K562 (cell line): ENCODE data around the gene ANXA7. TPM values are rescaled to one million over a fixed set of nuclear protein-coding genes. Genes with fewer than 3 reads are reported as not detected.
A peak's percentile ranks its signal among the peaks of the same experiment; 100 is the strongest.

Experiments
- ATAC-seq: fragments of 200-7000 bp; cut with Tn5 transposase; 3 replicates; pipeline ENCODE4 v1.9.1; 2020; ENCODE audit warnings: moderate library complexity
- BruUV-seq: library from RNA; stranded (reverse); fragments of 400-500 nt; replicated peaks from 2 replicates; lab custom pipeline; 2021; lab: Mats Ljungman, UMichigan
- CTCF ChIA-PET: fragments of 300-600 bp; formaldehyde crosslinking; extraction: SDS; loops from one replicate; lab custom pipeline; 2021; ENCODE audit warnings: low intra/inter-chr PET ratio; lab: Yijun Ruan, JAX
- POLR2A ChIA-PET: fragments of 300-600, 350-650 bp; sonication (Branson Sonifier 250); formaldehyde crosslinking; extraction: SDS; loops from one replicate; lab custom pipeline; 2021; ENCODE audit warnings: antibody characterized with exemption, inconsistent platforms; lab: Yijun Ruan, JAX
- DNase-seq, 4 experiments: peaks; one replicate each; pipeline versions ENCODE4 v3.0.0 to v3.0.0-alpha.2; 2011 to 2018; ENCODE audit warnings: low spot score in 3 of 4, mixed read lengths in 3 of 4; ENCODE audit errors: extremely low read depth in 1 of 4
- FAIRE-seq: peaks from 2 replicates; lab custom pipeline; 2011; peaks lifted over from hg19 to GRCh38; lab: Jason Lieb, UNC
- H2AFZ ChIP-seq: 2 replicates; pipeline ENCODE4 v1.6.0; 2011; ENCODE audit warnings: low read depth, low read length, control low read depth, inconsistent platforms
- H3K27ac ChIP-seq: fragments of 200-600 bp; 3 replicates; pipeline ENCODE4 v1.8.0; 2011; ENCODE audit warnings: low read depth, mild to moderate bottlenecking, control low read depth, inconsistent platforms, low read length, moderate library complexity, mixed read lengths; ENCODE audit errors: extremely low read depth
- H3K27me3 ChIP-seq, 2 experiments: fragments of 300-600 bp in 1 of 2; 2 replicates in 1 of 2; 3 replicates in 1 of 2; pipeline versions ENCODE4 v1.6.0 to v1.8.0; 2011; ENCODE audit warnings: inconsistent platforms in 2 of 2, low read length in 2 of 2, mild to moderate bottlenecking in 1 of 2, mixed read lengths in 1 of 2, moderate library complexity in 1 of 2; ENCODE audit not compliant: control insufficient read depth in 2 of 2, insufficient read depth in 2 of 2
- H3K36me3 ChIP-seq: fragments of 300-600 bp; 3 replicates; pipeline ENCODE4 v1.8.0; 2011; ENCODE audit warnings: mild to moderate bottlenecking, low read length, inconsistent platforms; ENCODE audit not compliant: control insufficient read depth, insufficient read depth
- H3K4me1 ChIP-seq, 2 experiments: fragments of 200-600 bp in 1 of 2; replicated peaks in 1 of 2; 2 replicates in 1 of 2; 3 replicates in 1 of 2; pipeline versions ENCODE4 v1.5.1 to v1.8.0; 2011; ENCODE audit warnings: inconsistent platforms in 2 of 2, low read length in 2 of 2, mild to moderate bottlenecking in 1 of 2, mixed read lengths in 1 of 2, moderate library complexity in 1 of 2; ENCODE audit not compliant: control insufficient read depth in 2 of 2, insufficient read depth in 2 of 2
- H3K4me2 ChIP-seq: 2 replicates; pipeline ENCODE4 v1.6.1; 2011; ENCODE audit warnings: low read length, control low read depth, inconsistent platforms, mixed read lengths; ENCODE audit not compliant: insufficient read depth
- H3K4me3 ChIP-seq: fragments of 200-600 bp; sonication (generic), shearing (Covaris generic); 2 replicates; pipeline ENCODE4 v1.5.1; 2016; ENCODE audit warnings: control low read depth, inconsistent platforms
- H3K79me2 ChIP-seq: fragments of 200-600 bp; 3 replicates; pipeline ENCODE4 v1.8.0; 2011; ENCODE audit warnings: low read length, inconsistent platforms; ENCODE audit not compliant: control insufficient read depth, insufficient read depth
- H3K9ac ChIP-seq, 2 experiments: 2 replicates each; pipeline versions ENCODE4 v1.6.0 to v1.6.1; 2011; ENCODE audit warnings: low read depth in 2 of 2, low read length in 2 of 2, control low read depth in 1 of 2, inconsistent platforms in 1 of 2, mild to moderate bottlenecking in 1 of 2, mixed read lengths in 1 of 2; ENCODE audit not compliant: insufficient read depth in 1 of 2
- H3K9me1 ChIP-seq: one replicate; pipeline ENCODE4 v1.6.0; 2011; ENCODE audit warnings: inconsistent platforms, mild to moderate bottlenecking, low read length, moderate library complexity; ENCODE audit not compliant: control insufficient read depth, insufficient read depth
- H3K9me3 ChIP-seq: replicated peaks from 2 replicates; pipeline ENCODE4 v1.5.1; 2011; ENCODE audit warnings: low read depth, low read length, inconsistent platforms; ENCODE audit not compliant: control insufficient read depth, insufficient read depth
- H4K20me1 ChIP-seq: replicated peaks from 2 replicates; pipeline ENCODE4 v1.6.1; 2011; ENCODE audit warnings: low read length, inconsistent platforms, mixed read lengths; ENCODE audit not compliant: control insufficient read depth, insufficient read depth
- CHD4 ChIP-seq: fragments of 200-600 bp; sonication (generic); IDR thresholded peaks from 3 replicates; pipeline ENCODE4 v1.6.1; 2012; ENCODE audit warnings: low read depth, mild to moderate bottlenecking, mixed read lengths, low read length, inconsistent platforms; ENCODE audit not compliant: insufficient read depth, insufficient replicate concordance, poor library complexity, severe bottlenecking
- KHSRP ChIP-seq: fragments of 450-650 bp; IDR thresholded peaks from 2 replicates; pipeline ENCODE4 v1.6.1; 2017
- MAFF ChIP-seq: IDR thresholded peaks from 2 replicates; pipeline ENCODE4 v1.6.1; 2012; ENCODE audit warnings: low read length, improper control_type of control experiment
- NFATC3 ChIP-seq: fragments of 450-650 bp; IDR thresholded peaks from 2 replicates; pipeline ENCODE4 v1.6.1; 2017; ENCODE audit warnings: mild to moderate bottlenecking
- SPI1 ChIP-seq: IDR thresholded peaks from 2 replicates; pipeline ENCODE4 v1.6.1; 2011; ENCODE audit warnings: low read depth, low read length, control low read depth, borderline replicate concordance
- STAG1 ChIP-seq: sonication (generic); formaldehyde crosslinking; IDR thresholded peaks from 2 replicates; pipeline ENCODE4 v1.5.0; 2020; ENCODE audit warnings: missing genetic modification reagents, borderline replicate concordance
- THAP12 ChIP-seq: fragments of 250-450 bp; sonication (Bioruptor Pico); IDR thresholded peaks from 2 replicates; pipeline ENCODE4 v1.9.0; 2021; ENCODE audit warnings: mild to moderate bottlenecking, inconsistent platforms
- ZBTB40 ChIP-seq, 2 experiments: fragments of 450-650 bp in 1 of 2; sonication (generic) in 1 of 2; formaldehyde crosslinking in 1 of 2; IDR thresholded peaks; 2 replicates each; pipeline versions ENCODE4 v1.7.1 to v1.9.0; 2016 to 2022; ENCODE audit warnings: inconsistent platforms in 1 of 2, mild to moderate bottlenecking in 1 of 2, missing genetic modification reagents in 1 of 2
- WGBS: fragments of 100-300 bp; shearing (Covaris generic); methylation state at CpG from one replicate; pipeline ENCODE4 v1.1.6; 2016; ENCODE audit warnings: low coverage, mixed read lengths; ENCODE audit not compliant: insufficient coverage; ENCODE audit errors: missing lambda C conversion rate; 5-methylcytosine and 5-hydroxymethylcytosine counted together
- in situ Hi-C: fragments of 300-500 bp; cut with MboI; formaldehyde crosslinking; loops from 4 replicates; pipeline ENCODE4 v1.15.0; 2018; ENCODE audit warnings: inconsistent platforms, mixed read lengths
- intact Hi-C: fragments of 100-400 bp; cut with micrococcal nuclease; formaldehyde crosslinking; loops from 2 replicates; pipeline ENCODE4 v1.14.2; 2022
- polyA plus RNA-seq, 8 experiments: library from polyadenylated mRNA; depleted of rRNA in 4 of 8; stranded (reverse) in 5 of 8; unstranded in 3 of 8; fragments of >200 nt; fragmentation: Nextera tagmentation in 2 of 8; fragmentation: Illumina TruSeq in 1 of 8; extraction: Ambion mirVana in 2 of 8; extraction: Trizol in 1 of 8; gene quantifications; 2 replicates each; pipeline versions ENCODE4 v1.2.1 to v1.2.3, GENCODE V29; 2011 to 2014; ENCODE audit warnings: inconsistent platforms in 1 of 8, missing spikeins in 1 of 8
- total RNA-seq, 7 experiments: library from RNA; depleted of rRNA in 6 of 7; stranded (reverse); fragments of >200 nt in 6 of 7; fragmentation: Illumina TruSeq in 2 of 7; extraction: Trizol in 2 of 7; gene quantifications; 2 replicates each; pipeline versions ENCODE4 v1.2.1 to v1.2.3, GENCODE V29; 2011 to 2021; ENCODE audit warnings: low replicate concordance in 1 of 7

The ANXA7 gene
- total and polyA plus RNA-seq, 9 of the 15 experiments (the other 6 are each of a cell fraction or from before 2014, with no cell fraction given): 81.6 to 157 (median 122) TPM

GRCh38 chr10:73426318-73426717 is 12.5 kb upstream of the ANXA7 start:
- H2AFZ ChIP-seq: no peak overlapping the region
- no peaks in the 10 kb centered on the region for H3K9me3 ChIP-seq
- no peak overlapping the region for H3K9ac ChIP-seq
- FAIRE-seq: no peak
- H3K79me2 ChIP-seq: no peaks in the 10 kb centered on the region
- no peaks in the 10 kb centered on the region for H4K20me1 ChIP-seq
- POLR2A ChIA-PET: interaction anchor here (0.6 to 0.7 kb wide), 3 partner anchors 8 to 49 kb away, joined by 3 to 5 read pairs (median 3); no protein-coding TSS in a partner anchor
- no peak for ATAC-seq
- H3K4me3 ChIP-seq: no peak overlapping the region
- intact Hi-C loops: no loop called here
- H3K36me3 ChIP-seq: peaks cover 16% of the 10 kb centered on the region; the same call in 2 of the 3 replicates
- H3K27me3 ChIP-seq: no peaks in the 10 kb centered on the region
- peak; percentile 84 for TF ChIP-seq SPI1
- TF ChIP-seq KHSRP: no peak
- TF ChIP-seq CHD4: no peak
- TF ChIP-seq ZBTB40 (IDR thresholded peaks at IDR 0.05): no peak
- no peak for TF ChIP-seq ZBTB40 (CRISPR knock-in tag; IDR thresholded peaks at IDR 0.05)
- no peak for TF ChIP-seq MAFF
- no peak for TF ChIP-seq THAP12 (CRISPR knock-in tag)
- TF ChIP-seq NFATC3: no peak
- TF ChIP-seq STAG1 (CRISPR knock-in tag): no peak
- TF ChIP-seq, all 486 proteins: peak for 1
- Histone ChIP-seq H3K9me1 (no peaks in the 10 kb centered on the region), H3K27ac (no peak overlapping the region), H3K4me2 (no peak overlapping the region), H3K4me1 (peaks cover 0 to 5% of the 10 kb centered on the region in 2 experiments; a peak in 2 of 5 replicates)
- no peak for DNase-seq
- in situ Hi-C loops: no loop called here
- CTCF ChIA-PET: no interaction called here
- 95% methylated on average over 4 of the region's 4 CpGs for WGBS
- no TSS peak for BruUV-seq
